Astrocyte (in vitro differentiated cells and primary cell): ENCODE measurements around the gene ASTN1. TPM values are rescaled to one million over a fixed set of nuclear protein-coding genes. Genes with fewer than 3 reads are reported as not detected.

Experiments used
- DNase-seq: peaks from one replicate; pipeline ENCODE4 v3.0.0-alpha.2; 2010; ENCODE audit warnings: low read depth
- FAIRE-seq: peaks from 2 replicates; lab custom pipeline; 2011; peaks lifted over from hg19 to GRCh38; lab: Jason Lieb, UNC
- H2AFZ ChIP-seq: 2 replicates; pipeline ENCODE4 v1.6.0; 2012; ENCODE audit warnings: low read depth, low read length, inconsistent platforms
- H3K27ac ChIP-seq: 2 replicates; pipeline ENCODE4 v1.5.1; 2011; ENCODE audit warnings: low read depth, low read length, inconsistent platforms
- H3K27me3 ChIP-seq: 2 replicates; pipeline ENCODE4 v1.6.0; 2011; ENCODE audit warnings: low read length, inconsistent platforms; ENCODE audit not compliant: insufficient read depth
- H3K36me3 ChIP-seq: 2 replicates; pipeline ENCODE4 v1.5.1; 2011; ENCODE audit warnings: low read length, inconsistent platforms; ENCODE audit not compliant: insufficient read depth
- H3K4me1 ChIP-seq: 2 replicates; pipeline ENCODE4 v1.5.1; 2011; ENCODE audit warnings: low read length, inconsistent platforms; ENCODE audit not compliant: insufficient read depth
- H3K4me2 ChIP-seq: 2 replicates; pipeline ENCODE4 v1.6.0; 2012; ENCODE audit warnings: low read length, inconsistent platforms
- H3K4me3 ChIP-seq: 2 replicates; pipeline ENCODE4 v1.5.1; 2011; ENCODE audit warnings: low read depth, mild to moderate bottlenecking, low read length, inconsistent platforms; ENCODE audit not compliant: insufficient read depth
- H3K79me2 ChIP-seq: 2 replicates; pipeline ENCODE4 v1.6.0; 2012; ENCODE audit warnings: mild to moderate bottlenecking, low read length, inconsistent platforms; ENCODE audit not compliant: insufficient read depth
- H3K9ac ChIP-seq: 2 replicates; pipeline ENCODE4 v1.6.0; 2012; ENCODE audit warnings: mild to moderate bottlenecking, low read length, inconsistent platforms
- H3K9me3 ChIP-seq: 2 replicates; pipeline ENCODE4 v1.5.1; 2012; ENCODE audit warnings: low read depth, mild to moderate bottlenecking, low read length, inconsistent platforms; ENCODE audit not compliant: insufficient read depth
- H4K20me1 ChIP-seq: 2 replicates; pipeline ENCODE4 v1.6.0; 2012; ENCODE audit warnings: low read length, inconsistent platforms; ENCODE audit not compliant: insufficient read depth
- H3K27ac Mint-ChIP-seq: one replicate; pipeline ENCODE4 v1.8.0; 2021; ENCODE audit warnings: mild to moderate bottlenecking, mixed read lengths; ENCODE audit not compliant: unreplicated experiment
- H3K27me3 Mint-ChIP-seq: one replicate; pipeline ENCODE4 v1.8.0; 2021; ENCODE audit warnings: low read depth, mixed read lengths; ENCODE audit not compliant: unreplicated experiment
- H3K36me3 Mint-ChIP-seq: one replicate; pipeline ENCODE4 v1.8.0; 2021; ENCODE audit warnings: low read depth, mixed read lengths; ENCODE audit not compliant: unreplicated experiment
- H3K4me1 Mint-ChIP-seq: one replicate; pipeline ENCODE4 v1.8.0; 2021; ENCODE audit warnings: low read depth, mixed read lengths; ENCODE audit not compliant: unreplicated experiment
- H3K4me3 Mint-ChIP-seq: one replicate; pipeline ENCODE4 v1.8.0; 2021; ENCODE audit warnings: mild to moderate bottlenecking, moderate library complexity, mixed read lengths; ENCODE audit not compliant: unreplicated experiment
- H3K9me3 Mint-ChIP-seq: one replicate; pipeline ENCODE4 v1.8.0; 2021; ENCODE audit warnings: mild to moderate bottlenecking, mixed read lengths; ENCODE audit not compliant: unreplicated experiment
- CTCF ChIP-seq: IDR thresholded peaks from 2 replicates; pipeline ENCODE4 v1.5.1; 2011; ENCODE audit warnings: low read depth, mild to moderate bottlenecking, inconsistent platforms, low read length, moderate library complexity; ENCODE audit not compliant: insufficient read depth
- EZH2 ChIP-seq: IDR thresholded peaks from 2 replicates; pipeline ENCODE4 v1.6.1; 2012; ENCODE audit warnings: mild to moderate bottlenecking, low read length, inconsistent platforms; ENCODE audit not compliant: insufficient read depth
- total RNA-seq: library from RNA; stranded (reverse); gene quantifications from 2 replicates; pipeline ENCODE4 v1.2.1, GENCODE V29; 2021

The ASTN1 gene
- total RNA-seq, 1 donor from 2014 or later: 0.50 TPM

- no peaks in the 10 kb centered on the region for H3K4me1 Mint-ChIP-seq
- no peak for FAIRE-seq
Measured at GRCh38 chr1:176976225-176976624, 188.3 kb downstream of the ASTN1 start.

GRCh38 chr1:176964687-176965086, 199.8 kb downstream of the ASTN1 start:
- Mint-ChIP-seq H3K4me1 (no peaks in the 10 kb centered on the region), H3K27me3 (peaks cover 9% of the 10 kb centered on the region), H3K9me3 (no peaks in the 10 kb centered on the region), H3K36me3 (no peaks in the 10 kb centered on the region), H3K4me3 (no peak overlapping the region), H3K27ac (no peak overlapping the region)
- no peak overlapping the region for H3K4me3 ChIP-seq
- no peak overlapping the region for H3K27ac ChIP-seq
- no peaks in the 10 kb centered on the region for H3K9me3 ChIP-seq
- H3K4me1 ChIP-seq: no peaks in the 10 kb centered on the region
- H4K20me1 ChIP-seq: no peaks in the 10 kb centered on the region
- no peak for TF ChIP-seq EZH2
- no peak for TF ChIP-seq CTCF
- no peak overlapping the region for H2AFZ ChIP-seq
- DNase-seq (no peak), FAIRE-seq (no peak)
- no peak overlapping the region for H3K9ac ChIP-seq
- no peaks in the 10 kb centered on the region for H3K79me2 ChIP-seq
- H3K27me3 ChIP-seq: no peaks in the 10 kb centered on the region
- no peaks in the 10 kb centered on the region for H3K36me3 ChIP-seq
- no peak overlapping the region for H3K4me2 ChIP-seq

More at GRCh38 chr1:176976225-176976624, 188.3 kb downstream of the ASTN1 start:
- Histone ChIP-seq H2AFZ (no peak overlapping the region), H4K20me1 (no peaks in the 10 kb centered on the region), H3K27me3 (no peaks in the 10 kb centered on the region), H3K4me2 (no peak overlapping the region), H3K4me1 (no peaks in the 10 kb centered on the region), H3K79me2 (no peaks in the 10 kb centered on the region), H3K27ac (no peak overlapping the region), H3K4me3 (no peak overlapping the region), H3K36me3 (no peaks in the 10 kb centered on the region), H3K9ac (no peak overlapping the region), H3K9me3 (no peaks in the 10 kb centered on the region)
- no peak for DNase-seq
- Mint-ChIP-seq H3K9me3 (no peaks in the 10 kb centered on the region), H3K4me3 (no peak overlapping the region), H3K27ac (no peak overlapping the region), H3K36me3 (no peaks in the 10 kb centered on the region), H3K27me3 (peaks cover 1% of the 10 kb centered on the region)
- TF ChIP-seq CTCF: no peak
- TF ChIP-seq EZH2: no peak

- H3K36me3 ChIP-seq: no peaks in the 10 kb centered on the region
- no peaks in the 10 kb centered on the region for H3K27me3 ChIP-seq
- H3K9me3 ChIP-seq: no peaks in the 10 kb centered on the region
- no peak overlapping the region for H3K4me3 ChIP-seq
- Mint-ChIP-seq H3K36me3 (no peaks in the 10 kb centered on the region), H3K9me3 (no peaks in the 10 kb centered on the region), H3K4me1 (no peaks in the 10 kb centered on the region), H3K27ac (no peak overlapping the region), H3K27me3 (peaks cover 9% of the 10 kb centered on the region), H3K4me3 (no peak overlapping the region)
- no peak overlapping the region for H3K4me2 ChIP-seq
- H3K4me1 ChIP-seq: no peaks in the 10 kb centered on the region
- TF ChIP-seq CTCF: no peak
- no peak for TF ChIP-seq EZH2
- H3K27ac ChIP-seq: no peak overlapping the region
- no peaks in the 10 kb centered on the region for H3K79me2 ChIP-seq
- DNase-seq (no peak), FAIRE-seq (no peak)
- H2AFZ ChIP-seq: no peak overlapping the region
- no peak overlapping the region for H3K9ac ChIP-seq
- no peaks in the 10 kb centered on the region for H4K20me1 ChIP-seq
Measured at GRCh38 chr1:176963181-176963580, 201.3 kb downstream of the ASTN1 start.
